Caco-2 (cell line): ENCODE data around the gene MSMP. TPM values are rescaled to one million over a fixed set of nuclear protein-coding genes. Genes with fewer than 3 reads are reported as not detected.

ENCODE experiments used
- BruUV-seq: library from RNA; stranded (reverse); fragments of 400-500 nt; replicated peaks from 2 replicates; lab custom pipeline; 2021; lab: Mats Ljungman, UMichigan
- CTCF ChIA-PET: fragments of 300-600 bp; sonication (Branson Sonifier 250); formaldehyde crosslinking; loops from one replicate; lab custom pipeline; 2022; ENCODE audit warnings: antibody characterized with exemption; lab: Charles Lee
- POLR2A ChIA-PET: fragments of 300-600 bp; sonication (Branson Sonifier 250); formaldehyde crosslinking; loops from one replicate; lab custom pipeline; 2022; ENCODE audit warnings: antibody characterized with exemption; lab: Charles Lee
- DNase-seq, 2 experiments: peaks; one replicate each; pipeline versions ENCODE4 v3.0.0 to v3.0.0-alpha.2; 2020 to 2022
- H3K27me3 ChIP-seq: replicated peaks from 2 replicates; pipeline ENCODE4 v1.6.0; 2011; ENCODE audit warnings: low read length; ENCODE audit not compliant: control insufficient read depth, insufficient read depth
- H3K36me3 ChIP-seq: 2 replicates; pipeline ENCODE4 v1.5.1; 2011; ENCODE audit warnings: low read length; ENCODE audit not compliant: control insufficient read depth, insufficient read depth
- H3K4me1 ChIP-seq: fragments of 250-450 bp; sonication (Bioruptor Pico); 2 replicates; pipeline ENCODE4 v1.5.1; 2020; ENCODE audit warnings: mild to moderate bottlenecking
- H3K4me3 ChIP-seq: 2 replicates; pipeline ENCODE4 v1.5.1; 2011; ENCODE audit warnings: low read depth, mild to moderate bottlenecking, control low read depth, low read length
- H3K9me3 ChIP-seq: fragments of 250-450 bp; sonication (Bioruptor Pico); 2 replicates; pipeline ENCODE4 v1.5.1; 2020; ENCODE audit warnings: mild to moderate bottlenecking, moderate library complexity
- H3K27ac Mint-ChIP-seq: one replicate; pipeline ENCODE4 v1.8.0; 2022; ENCODE audit warnings: mixed read lengths; ENCODE audit not compliant: unreplicated experiment
- H3K27me3 Mint-ChIP-seq: one replicate; pipeline ENCODE4 v1.8.0; 2022; ENCODE audit warnings: mixed read lengths; ENCODE audit not compliant: insufficient read depth, unreplicated experiment
- H3K36me3 Mint-ChIP-seq: one replicate; pipeline ENCODE4 v1.8.0; 2022; ENCODE audit warnings: mild to moderate bottlenecking, mixed read lengths; ENCODE audit not compliant: insufficient read depth, unreplicated experiment
- H3K4me1 Mint-ChIP-seq: one replicate; pipeline ENCODE4 v1.8.0; 2022; ENCODE audit warnings: low read depth, mixed read lengths; ENCODE audit not compliant: unreplicated experiment
- H3K4me3 Mint-ChIP-seq: one replicate; pipeline ENCODE4 v1.8.0; 2022; ENCODE audit warnings: mild to moderate bottlenecking, moderate library complexity, mixed read lengths; ENCODE audit not compliant: unreplicated experiment
- H3K9me3 Mint-ChIP-seq: one replicate; pipeline ENCODE4 v1.8.0; 2022; ENCODE audit warnings: mixed read lengths; ENCODE audit not compliant: unreplicated experiment
- intact Hi-C: fragments of 100-400 bp; cut with micrococcal nuclease; formaldehyde crosslinking; loops from one replicate; pipeline ENCODE4 v1.10.0; 2022; ENCODE audit not compliant: unreplicated experiment
- total RNA-seq: library from RNA; stranded (reverse); gene quantifications from 2 replicates; pipeline ENCODE4 v1.2.3, GENCODE V29; 2022
- TF ChIP-seq, protein P1 (sequence below), 2 experiments: fragments of 200-600 bp in 1 of 2; IDR thresholded peaks; 1 replicate in 1 of 2; 2 replicates in 1 of 2; pipeline versions ENCODE4 v1.5.1 to v1.8.0; 2011 to 2022; ENCODE audit warnings: antibody characterized with exemption in 1 of 2, control low read depth in 1 of 2, inconsistent platforms in 1 of 2, low read depth in 1 of 2, low read length in 1 of 2, mild to moderate bottlenecking in 1 of 2, moderate library complexity in 1 of 2; ENCODE audit not compliant: insufficient read depth in 1 of 2, severe bottlenecking in 1 of 2, unreplicated experiment in 1 of 2

Gene MSMP
- total RNA-seq, 1 experiment from 2014 or later: not detected

DNA sequence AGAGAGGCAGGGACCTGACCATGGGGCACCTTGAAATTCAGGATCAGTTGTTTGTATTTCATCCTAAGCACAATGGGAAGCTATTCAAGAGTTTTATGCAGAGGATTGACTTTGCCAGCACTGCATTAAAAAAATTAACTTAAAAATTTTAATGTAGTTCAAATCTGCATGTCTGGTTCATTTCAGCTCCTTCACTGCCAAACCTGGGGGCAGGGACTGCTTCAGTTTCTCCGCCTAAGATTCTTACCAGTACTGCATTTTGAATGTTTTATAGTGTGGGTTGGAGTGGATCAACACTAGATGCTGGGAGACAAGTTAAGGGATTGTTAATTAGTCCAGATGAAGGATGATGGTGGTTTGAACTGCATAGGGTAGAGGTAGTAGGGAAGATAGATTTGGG lies 15.7 kb upstream of the MSMP start:
- Mint-ChIP-seq H3K4me3 (no peak overlapping the region), H3K4me1 (no peaks in the 10 kb centered on the region), H3K36me3 (no peaks in the 10 kb centered on the region), H3K9me3 (no peaks in the 10 kb centered on the region), H3K27ac (no peak overlapping the region), H3K27me3 (no peaks in the 10 kb centered on the region)
- intact Hi-C loops: no loop called here
- Histone ChIP-seq H3K9me3 (no peaks in the 10 kb centered on the region), H3K4me1 (peaks cover 16% of the 10 kb centered on the region), H3K36me3 (no peaks in the 10 kb centered on the region), H3K4me3 (no peak overlapping the region), H3K27me3 (no peaks in the 10 kb centered on the region)
- ChIA-PET CTCF (no interaction called here), POLR2A (no interaction called here)
- TF ChIP-seq, protein P1, sequence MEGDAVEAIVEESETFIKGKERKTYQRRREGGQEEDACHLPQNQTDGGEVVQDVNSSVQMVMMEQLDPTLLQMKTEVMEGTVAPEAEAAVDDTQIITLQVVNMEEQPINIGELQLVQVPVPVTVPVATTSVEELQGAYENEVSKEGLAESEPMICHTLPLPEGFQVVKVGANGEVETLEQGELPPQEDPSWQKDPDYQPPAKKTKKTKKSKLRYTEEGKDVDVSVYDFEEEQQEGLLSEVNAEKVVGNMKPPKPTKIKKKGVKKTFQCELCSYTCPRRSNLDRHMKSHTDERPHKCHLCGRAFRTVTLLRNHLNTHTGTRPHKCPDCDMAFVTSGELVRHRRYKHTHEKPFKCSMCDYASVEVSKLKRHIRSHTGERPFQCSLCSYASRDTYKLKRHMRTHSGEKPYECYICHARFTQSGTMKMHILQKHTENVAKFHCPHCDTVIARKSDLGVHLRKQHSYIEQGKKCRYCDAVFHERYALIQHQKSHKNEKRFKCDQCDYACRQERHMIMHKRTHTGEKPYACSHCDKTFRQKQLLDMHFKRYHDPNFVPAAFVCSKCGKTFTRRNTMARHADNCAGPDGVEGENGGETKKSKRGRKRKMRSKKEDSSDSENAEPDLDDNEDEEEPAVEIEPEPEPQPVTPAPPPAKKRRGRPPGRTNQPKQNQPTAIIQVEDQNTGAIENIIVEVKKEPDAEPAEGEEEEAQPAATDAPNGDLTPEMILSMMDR (IDR thresholded peaks at IDR 0.05; ENCODE audit: insufficient read depth in 1 of 2, low read depth in 1 of 2, low read length in 1 of 2, severe bottlenecking in 1 of 2, unreplicated experiment in 1 of 2): no peak
- BruUV-seq: no TSS peak
- no peak for DNase-seq

DNA sequence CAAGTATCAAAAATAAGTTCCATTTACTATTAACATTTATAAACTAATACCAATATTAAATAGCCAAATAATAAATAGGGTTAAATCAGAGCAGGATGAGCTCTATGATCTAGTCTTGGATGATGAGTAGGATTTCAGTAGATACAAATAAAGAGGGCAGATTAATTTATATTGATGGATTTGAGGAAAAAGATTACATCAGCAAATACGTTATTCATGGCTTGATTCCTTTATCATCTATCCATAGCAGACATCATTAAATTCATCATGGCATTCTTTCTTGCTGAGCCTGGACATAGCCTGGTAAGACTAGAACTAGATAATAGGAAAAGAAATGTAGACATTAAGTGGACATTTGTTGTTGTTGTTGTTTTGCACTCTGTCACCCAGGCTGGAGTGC lies 13.4 kb upstream of the MSMP start:
- CTCF ChIA-PET: no interaction called here
- H3K4me1 ChIP-seq: peaks cover 16% of the 10 kb centered on the region
- Mint-ChIP-seq H3K27me3 (no peaks in the 10 kb centered on the region), H3K4me1 (no peaks in the 10 kb centered on the region), H3K4me3 (no peak overlapping the region), H3K36me3 (no peaks in the 10 kb centered on the region), H3K27ac (no peak overlapping the region), H3K9me3 (no peaks in the 10 kb centered on the region)
- TF ChIP-seq, protein P1 (IDR thresholded peaks at IDR 0.05; ENCODE audit: insufficient read depth in 1 of 2, low read depth in 1 of 2, low read length in 1 of 2, severe bottlenecking in 1 of 2, unreplicated experiment in 1 of 2): no peak
- intact Hi-C loops: no loop called here
- no peak overlapping the region for H3K4me3 ChIP-seq
- no peak for DNase-seq
- no peaks in the 10 kb centered on the region for H3K9me3 ChIP-seq
- H3K36me3 ChIP-seq: no peaks in the 10 kb centered on the region
- POLR2A ChIA-PET: no interaction called here
- no TSS peak for BruUV-seq
- no peaks in the 10 kb centered on the region for H3K27me3 ChIP-seq

- POLR2A ChIA-PET: no interaction called here
- Histone ChIP-seq H3K9me3 (no peaks in the 10 kb centered on the region), H3K4me3 (no peak overlapping the region), H3K27me3 (no peaks in the 10 kb centered on the region), H3K36me3 (no peaks in the 10 kb centered on the region), H3K4me1 (peaks cover 12% of the 10 kb centered on the region)
- no TSS peak for BruUV-seq
- Mint-ChIP-seq H3K27me3 (no peaks in the 10 kb centered on the region), H3K27ac (no peak overlapping the region), H3K36me3 (no peaks in the 10 kb centered on the region), H3K4me1 (no peaks in the 10 kb centered on the region), H3K4me3 (no peak overlapping the region), H3K9me3 (no peaks in the 10 kb centered on the region)
- TF ChIP-seq, protein P1 (IDR thresholded peaks at IDR 0.05; ENCODE audit: insufficient read depth in 1 of 2, low read depth in 1 of 2, low read length in 1 of 2, severe bottlenecking in 1 of 2, unreplicated experiment in 1 of 2): no peak
- CTCF ChIA-PET: no interaction called here
- DNase-seq: no peak
- intact Hi-C loops: no loop called here
Observed at GRCh38 chr9:35766997-35767396, 12.9 kb upstream of the MSMP start.
